Prostate gland (tissue), 2 donors: ENCODE data around the gene HERC5. TPM values are rescaled to one million over a fixed set of nuclear protein-coding genes. Genes with fewer than 3 reads are reported as not detected.

Experiments
- DNase-seq: peaks from one replicate; pipeline ENCODE4 v3.0.0-alpha.2; 2019; ENCODE audit warnings: low spot score
- H3K27ac ChIP-seq, 2 donors: fragments of 200-600 bp; sonication (generic); 2 replicates each; pipeline ENCODE4 v1.5.1; 2017 to 2019
- H3K27me3 ChIP-seq: fragments of 200-600 bp; sonication (generic); replicated peaks from 2 replicates; pipeline ENCODE4 v1.5.1; 2019; ENCODE audit not compliant: insufficient read depth
- H3K36me3 ChIP-seq, 2 donors: fragments of 200-600 bp; sonication (generic); 1 replicate in 1 of 2; 2 replicates in 1 of 2; pipeline versions ENCODE4 v1.5.1 to v1.8.1; 2017 to 2019
- H3K4me1 ChIP-seq: fragments of 200-600 bp; sonication (generic); replicated peaks from 2 replicates; pipeline ENCODE4 v1.5.1; 2019
- H3K4me3 ChIP-seq, 2 donors: fragments of 200-600 bp; sonication (generic); 2 replicates each; pipeline ENCODE4 v1.5.1; 2017 to 2019
- H3K9me3 ChIP-seq: fragments of 200-600 bp; sonication (generic); 2 replicates; pipeline ENCODE4 v1.5.1; 2017
- CTCF ChIP-seq, 4 experiments: fragments of 200-600 bp in 2 of 4; fragments of 450-650 bp in 2 of 4; sonication (generic) in 2 of 4; IDR thresholded peaks; 1 replicate in 3 of 4; 2 replicates in 1 of 4; pipeline ENCODE4 v1.5.1; 2016 to 2019; ENCODE audit warnings: antibody characterized with exemption in 4 of 4, mild to moderate bottlenecking in 2 of 4, moderate library complexity in 2 of 4
- POLR2A ChIP-seq: fragments of 450-650 bp; IDR thresholded peaks from one replicate; pipeline ENCODE4 v1.6.1; 2016; ENCODE audit warnings: antibody characterized with exemption, mild to moderate bottlenecking
- POLR2AphosphoS5 ChIP-seq: sonication (generic); formaldehyde crosslinking; IDR thresholded peaks from one replicate; pipeline ENCODE4 v1.6.1; 2017; ENCODE audit warnings: antibody characterized with exemption
- WGBS: methylation state at CpG from one replicate; pipeline ENCODE4 v1.1.5; 2018; 5-methylcytosine and 5-hydroxymethylcytosine counted together
- intact Hi-C: fragments of 100-400 bp; cut with DNase I; formaldehyde crosslinking; loops from one replicate; pipeline ENCODE4 v1.14.2; 2022
- total RNA-seq, 2 donors: library from RNA; depleted of rRNA; stranded (reverse); fragments of >200 nt; gene quantifications; one replicate each; pipeline ENCODE4 v1.1.0, GENCODE V29; 2016

The HERC5 gene
- total RNA-seq, 2 donors from 2014 or later = 8.8 to 59.4 TPM

- Histone ChIP-seq H3K27me3 (no peaks in the 10 kb centered on the region), H3K4me3 (no peak overlapping the region), H3K27ac (no peak overlapping the region), H3K4me1 (no peaks in the 10 kb centered on the region), H3K36me3 (no peaks in the 10 kb centered on the region), H3K9me3 (no peaks in the 10 kb centered on the region)
- intact Hi-C loops = loop anchor here (10.0 kb wide), 1 partner anchor 418 kb away; no protein-coding TSS in a partner anchor
- no peak for TF ChIP-seq POLR2A
- TF ChIP-seq CTCF (IDR thresholded peaks at IDR 0.05) = no peak
- TF ChIP-seq POLR2AphosphoS5 = no peak
- WGBS = 69% methylated on average over 2 of the region's 2 CpGs
- no peak for DNase-seq
These were observed 4.0 kb upstream of the HERC5 start for GRCh38 chr4:88452912-88453311.

- intact Hi-C loops = loop anchor here (2.0 to 10.0 kb wide), 5 partner anchors 65 to 423 kb away; partner anchors contain the start of genes HERC6 and PYURF
- DNase-seq = peak; percentile 25
- H3K4me1 ChIP-seq = no peaks in the 10 kb centered on the region
- H3K36me3 ChIP-seq = no peaks in the 10 kb centered on the region
- H3K4me3 ChIP-seq = peak overlapping the region; percentile 70 to 74
- 4% methylated on average over 71 of the region's 75 CpGs for WGBS
- H3K27ac ChIP-seq = peak overlapping the region; percentile 69 to 73
- no peak for TF ChIP-seq CTCF (IDR thresholded peaks at IDR 0.05)
- no peak for TF ChIP-seq POLR2AphosphoS5
- TF ChIP-seq POLR2A = no peak
- H3K27me3 ChIP-seq = no peaks in the 10 kb centered on the region
- H3K9me3 ChIP-seq = no peaks in the 10 kb centered on the region
These were observed 586 bp downstream of the HERC5 start for GRCh38 chr4:88457307-88458103.

GRCh38 chr4:88458104-88458740, 1.3 kb downstream of the HERC5 start:
- TF ChIP-seq POLR2AphosphoS5 = no peak
- no peak for TF ChIP-seq CTCF (IDR thresholded peaks at IDR 0.05)
- TF ChIP-seq POLR2A = no peak
- Histone ChIP-seq H3K4me1 (no peaks in the 10 kb centered on the region), H3K9me3 (no peaks in the 10 kb centered on the region), H3K36me3 (no peaks in the 10 kb centered on the region), H3K27me3 (no peaks in the 10 kb centered on the region), H3K27ac (peak overlapping the region in 1 of 2 donors; percentile 73), H3K4me3 (peak overlapping the region in 1 of 2 donors; percentile 70)
- intact Hi-C loops = loop anchor here (5.0 to 10.0 kb wide), 4 partner anchors 64 to 423 kb away; partner anchors contain the start of gene PYURF
- no peak for DNase-seq
- 58% methylated on average over 7 of the region's 7 CpGs for WGBS

GRCh38 chr4:88465653-88466192, 8.8 kb downstream of the HERC5 start:
- no peak overlapping the region for H3K27ac ChIP-seq
- WGBS = 94% methylated on average over 1 of the region's 1 CpG
- intact Hi-C loops = no loop called here
- TF ChIP-seq POLR2A = no peak
- H3K27me3 ChIP-seq = no peaks in the 10 kb centered on the region
- no peaks in the 10 kb centered on the region for H3K9me3 ChIP-seq
- DNase-seq = no peak
- H3K4me3 ChIP-seq = no peak overlapping the region
- no peaks in the 10 kb centered on the region for H3K36me3 ChIP-seq
- H3K4me1 ChIP-seq = no peaks in the 10 kb centered on the region

- Histone ChIP-seq H3K4me1 (no peaks in the 10 kb centered on the region), H3K27ac (no peak overlapping the region), H3K36me3 (no peaks in the 10 kb centered on the region), H3K27me3 (no peaks in the 10 kb centered on the region), H3K9me3 (no peaks in the 10 kb centered on the region), H3K4me3 (no peak overlapping the region)
- TF ChIP-seq POLR2A (no peak), CTCF (IDR thresholded peaks at IDR 0.05) (no peak), POLR2AphosphoS5 (no peak)
- DNase-seq = no peak
- WGBS = 44% methylated on average over 2 of the region's 2 CpGs
- intact Hi-C loops = no loop called here
These were observed 10.5 kb downstream of the HERC5 start for GRCh38 chr4:88467392-88467791.
